Heart left ventricle (tissue), 13 donors: Measurements from ENCODE around the gene OTOS.

Source experiments
- CTCF ChIP-seq, 12 donors: fragments of 200-600 bp; sonication (generic) in 4 of 12; IDR thresholded peaks; one replicate each; pipeline versions ENCODE4 v1.5.0 to v1.8.0; 2018 to 2022; ENCODE audit warnings: antibody characterized with exemption in 12 of 12, mild to moderate bottlenecking in 5 of 12
- POLR2A ChIP-seq, 2 donors: fragments of 450-650 bp; IDR thresholded peaks; one replicate each; pipeline ENCODE4 v1.6.1; 2017; ENCODE audit warnings: antibody characterized with exemption in 2 of 2, mild to moderate bottlenecking in 2 of 2, moderate library complexity in 2 of 2
- donor health status: ischemic (EF 13 %, LVEDD 7.1; RV severe dilation, severe dysfunction).
- donor health status: DM: no; HTN: yes; CAD: no.
- donor health status: DM: no; HTN: no; CAD: no.
- donor health status: ischemic (EF 25% LVEDD 6.9; RV normal size, moderate dysfunction).
- donor health status: ischemic (EF 25% LVEDD 5.7; RV mildly dilated, moderate dysfunction).
- donor health status: ischemic (EF 35%, LVEDD 5.7; RV mildly dilated, moderate dysfunction).
- donor health status: nonischemic (EF 11% LVEDD 7.7; RV severe dilation, severe dysfunction).
- donor health status: DM: yes; HTN: yes; CAD: no.
- donor health status: PGD.
- donor health status: ischemic (EF 29% LVEDD 5.4; RV normal size, mild dysfunction).
- donor health status: nonischemic (EF 23%, LVEDD 6.1; RV moderate dilation, normal function).

- TF ChIP-seq POLR2A (IDR thresholded peaks at IDR 0.05) (no peak), CTCF (IDR thresholded peaks at IDR 0.05) (no peak)
Measured at GRCh38 chr2:240139011-240139441, 1.4 kb downstream of the OTOS start.
